Epithelial cell of proximal tubule (primary cell): Measurements from ENCODE around the gene TMTC2. TPM values are rescaled to one million over a fixed set of nuclear protein-coding genes. Genes with fewer than 3 reads are reported as not detected.

ENCODE experiments used
- DNase-seq: peaks from one replicate; pipeline ENCODE4 v3.0.0-alpha.2; 2011; ENCODE audit warnings: low read depth
- H3K4me3 ChIP-seq: 2 replicates; pipeline ENCODE4 v1.5.1; 2011; ENCODE audit warnings: low read depth, mild to moderate bottlenecking, low read length
- CTCF ChIP-seq: conservative IDR thresholded peaks from 2 replicates; pipeline ENCODE4 v1.5.1; 2012; ENCODE audit warnings: low read depth, mild to moderate bottlenecking, low read length
- total RNA-seq: library from RNA; depleted of rRNA; stranded (reverse); fragments of >200 nt; gene quantifications from 2 replicates; pipeline ENCODE4 v1.2.3, GENCODE V29; 2015

TMTC2 gene
- total RNA-seq, 1 donor from 2014 or later: 3.6 TPM

- H3K4me3 ChIP-seq: no peak overlapping the region
- no peak for DNase-seq
- no peak for TF ChIP-seq CTCF
These were observed 277.2 kb downstream of the TMTC2 start for GRCh38 chr12:82963956-82964355.

DNA sequence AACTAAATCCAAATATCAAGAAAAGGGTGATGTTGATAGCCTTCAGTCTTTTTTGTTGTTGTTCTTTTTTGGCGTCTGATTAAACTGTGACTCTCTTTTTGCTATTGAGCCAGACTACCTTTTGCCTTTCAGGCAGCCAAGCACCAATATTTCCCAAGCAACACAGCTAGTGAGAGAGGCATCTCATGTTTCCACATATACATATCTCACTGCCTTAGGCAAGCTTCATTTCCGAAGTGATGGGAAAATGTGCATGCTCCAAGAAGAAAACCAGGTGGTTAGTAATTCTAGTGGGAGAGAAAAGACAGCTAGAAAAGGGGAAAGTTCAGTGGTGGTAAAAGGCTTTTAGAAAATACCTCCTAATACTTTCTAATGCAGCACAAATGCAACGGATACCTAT is 277.7 kb downstream of the TMTC2 start:
- TF ChIP-seq CTCF: no peak
- H3K4me3 ChIP-seq: no peak overlapping the region
- DNase-seq: no peak

DNA sequence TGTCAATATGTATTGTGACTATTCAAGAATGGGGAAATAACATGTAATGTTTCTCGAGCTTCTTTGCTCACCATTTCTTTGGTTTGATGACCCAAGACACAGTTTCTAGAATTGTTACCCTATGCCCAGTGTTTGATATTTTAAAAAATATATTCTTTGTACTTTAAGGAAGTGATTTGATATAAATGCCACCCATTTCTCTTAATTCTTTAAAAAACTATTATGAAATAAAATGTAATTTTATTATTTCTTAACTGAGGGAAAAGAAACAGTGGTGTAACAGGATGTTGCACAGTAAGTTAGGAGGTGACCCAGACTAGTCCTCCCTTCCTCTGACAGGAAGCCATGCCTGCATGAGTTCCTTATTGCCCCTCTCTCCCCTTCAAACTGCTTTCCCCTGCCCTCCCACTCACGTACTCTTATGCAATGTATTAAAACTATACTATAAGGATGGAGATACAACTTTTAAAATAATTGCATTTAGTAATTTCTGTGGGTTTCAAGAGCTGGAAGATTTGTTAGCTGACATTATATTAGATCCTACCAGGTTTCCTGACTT is 279.4 kb downstream of the TMTC2 start:
- H3K4me3 ChIP-seq: no peak overlapping the region
- DNase-seq: no peak
- no peak for TF ChIP-seq CTCF

DNA sequence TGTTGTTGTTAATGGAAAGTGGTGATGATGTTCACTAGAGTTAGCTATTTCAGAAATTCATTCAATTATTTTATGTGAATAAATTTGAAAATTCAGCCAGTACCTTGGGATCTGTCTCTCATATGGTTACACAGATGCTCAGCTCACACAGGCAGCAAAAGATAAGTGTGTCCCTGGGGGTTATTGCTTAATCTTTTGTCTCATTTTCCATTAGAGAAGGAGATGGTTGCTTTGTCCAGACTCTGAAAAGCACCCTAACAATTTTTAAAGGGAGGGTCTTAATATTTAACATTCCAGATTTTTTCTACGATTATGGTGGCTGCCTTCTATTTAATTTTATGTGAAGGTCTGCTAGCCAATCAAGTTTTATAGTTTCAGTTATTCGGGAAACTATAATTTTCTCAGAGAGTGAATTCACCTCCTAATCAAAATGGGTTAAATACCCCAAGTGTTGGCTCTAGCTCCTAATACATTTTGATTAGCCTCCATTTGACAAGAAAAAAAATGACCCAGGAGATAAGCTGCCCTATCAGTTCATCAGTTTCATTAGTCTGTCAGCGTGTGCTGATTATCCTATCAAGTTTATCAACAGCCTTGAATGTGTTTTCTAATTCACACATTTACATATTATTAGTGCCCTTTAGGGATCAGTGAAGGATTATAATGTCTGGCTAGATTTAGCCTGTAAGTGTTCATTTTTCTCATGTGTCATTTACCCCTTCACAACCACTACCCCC is 282.1 kb downstream of the TMTC2 start:
- TF ChIP-seq CTCF: no peak
- no peak for DNase-seq
- H3K4me3 ChIP-seq: no peak overlapping the region

DNA sequence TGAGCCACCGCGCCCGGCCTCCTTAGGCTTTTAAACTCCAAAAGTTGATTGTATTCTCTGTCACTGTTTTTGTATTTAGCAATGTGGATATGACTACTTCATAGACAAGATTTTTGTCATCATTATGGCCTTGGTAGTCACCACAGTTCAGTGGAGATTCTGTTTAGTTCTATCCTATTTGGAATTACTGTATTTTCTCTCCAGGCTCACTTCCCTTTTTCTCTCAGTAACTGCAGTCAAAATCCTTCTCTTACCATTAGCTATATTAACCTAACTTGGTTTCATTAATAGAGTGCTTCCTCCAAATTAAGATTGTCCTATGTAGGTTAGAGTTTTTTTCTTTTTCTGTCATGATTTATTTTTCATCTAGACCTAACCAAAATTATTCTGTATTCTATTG is 283.9 kb downstream of the TMTC2 start:
- no peak overlapping the region for H3K4me3 ChIP-seq
- DNase-seq: no peak
- TF ChIP-seq CTCF: no peak

DNA sequence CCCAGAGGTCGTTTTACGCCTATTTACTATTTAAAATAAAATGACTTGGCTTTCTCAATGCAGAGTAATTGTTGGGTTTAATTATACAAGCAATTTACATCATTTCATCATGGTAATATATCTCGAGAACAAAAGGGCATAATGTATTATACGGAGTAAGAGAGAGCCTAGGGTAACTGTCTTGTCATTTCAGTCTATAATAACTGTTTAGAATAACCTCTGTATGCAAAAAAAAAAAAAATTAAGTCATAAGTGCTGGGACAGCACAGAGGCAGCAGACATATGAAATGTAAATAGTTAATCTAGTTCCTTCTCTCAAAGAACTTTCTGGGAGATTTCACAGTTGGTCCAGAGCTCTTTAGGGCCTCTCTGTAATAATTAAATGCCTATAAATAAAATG is 284.9 kb downstream of the TMTC2 start:
- no peak overlapping the region for H3K4me3 ChIP-seq
- no peak for DNase-seq
- TF ChIP-seq CTCF: no peak

DNA sequence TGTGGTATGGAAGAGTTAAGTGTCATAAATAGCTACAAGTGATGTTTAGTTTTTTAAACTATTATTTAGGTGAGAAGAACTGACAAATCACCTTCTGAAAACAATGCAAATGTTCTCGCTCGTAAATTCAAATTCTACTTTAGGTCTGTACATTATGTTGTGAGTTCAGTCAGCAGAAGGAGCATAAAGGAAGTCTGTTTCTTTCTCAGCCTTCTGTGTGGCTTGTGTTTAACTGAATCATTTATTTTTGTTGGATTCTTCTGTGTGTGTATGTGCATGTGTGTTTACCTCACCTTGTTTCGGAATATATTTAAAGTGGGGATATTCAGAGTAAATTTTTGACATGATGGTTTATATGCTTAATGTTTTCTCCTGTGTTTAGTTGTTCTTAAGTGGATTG is 285.9 kb downstream of the TMTC2 start:
- no peak for TF ChIP-seq CTCF
- no peak for DNase-seq
- no peak overlapping the region for H3K4me3 ChIP-seq
